Fibroblast of lung (primary cell): ENCODE measurements around the gene RAET1G. TPM values are rescaled to one million over a fixed set of nuclear protein-coding genes. Genes with fewer than 3 reads are reported as not detected.
"Not testable (repeated sequence)": the region's sequence is repeated elsewhere in the genome, so short reads cannot be mapped to it uniquely, and the experiment has no call there.

Source experiments
- DNase-seq, 2 donors: peaks; one replicate each; pipeline versions ENCODE4 v3.0.0 to v3.0.0-alpha.2; 2010; ENCODE audit warnings: low read depth in 2 of 2
- H2AFZ ChIP-seq: 2 replicates; pipeline ENCODE4 v1.5.1; 2012; ENCODE audit warnings: low read length, control low read depth, inconsistent platforms
- H3K27ac ChIP-seq: 2 replicates; pipeline ENCODE4 v1.5.1; 2011; ENCODE audit warnings: low read length, control low read depth; ENCODE audit not compliant: insufficient read depth
- H3K27me3 ChIP-seq: 2 replicates; pipeline ENCODE4 v1.5.1; 2011; ENCODE audit warnings: mild to moderate bottlenecking, low read length; ENCODE audit not compliant: control insufficient read depth, insufficient read depth
- H3K36me3 ChIP-seq: 2 replicates; pipeline ENCODE4 v1.5.1; 2011; ENCODE audit warnings: low read length; ENCODE audit not compliant: control insufficient read depth, insufficient read depth
- H3K4me1 ChIP-seq: 2 replicates; pipeline ENCODE4 v1.5.1; 2011; ENCODE audit warnings: low read length; ENCODE audit not compliant: control insufficient read depth, insufficient read depth; ENCODE audit errors: extremely low read depth
- H3K4me2 ChIP-seq: 2 replicates; pipeline ENCODE4 v1.5.1; 2011; ENCODE audit warnings: low read length, control low read depth; ENCODE audit not compliant: insufficient read depth; ENCODE audit errors: extremely low read depth
- H3K4me3 ChIP-seq, 4 experiments: fragments of 200-600 bp in 1 of 4; sonication (generic) in 1 of 4; replicated peaks in 1 of 4; 2 replicates each; pipeline ENCODE4 v1.5.1; 2011 to 2016; ENCODE audit warnings: low read length in 4 of 4, low read depth in 3 of 4, mild to moderate bottlenecking in 3 of 4, control low read depth in 2 of 4, inconsistent platforms in 1 of 4, mixed read lengths in 1 of 4; ENCODE audit not compliant: insufficient read depth in 1 of 4; ENCODE audit errors: control extremely low read depth in 1 of 4
- H3K79me2 ChIP-seq: 2 replicates; pipeline ENCODE4 v1.5.1; 2012; ENCODE audit warnings: mild to moderate bottlenecking, low read length, inconsistent platforms; ENCODE audit not compliant: control insufficient read depth, insufficient read depth
- H3K9ac ChIP-seq: 2 replicates; pipeline ENCODE4 v1.5.1; 2011; ENCODE audit warnings: mild to moderate bottlenecking, low read length, control low read depth; ENCODE audit not compliant: insufficient read depth
- H3K9me3 ChIP-seq: 2 replicates; pipeline ENCODE4 v1.5.1; 2012; ENCODE audit warnings: low read depth, low read length; ENCODE audit not compliant: control insufficient read depth, insufficient read depth
- H4K20me1 ChIP-seq: 2 replicates; pipeline ENCODE4 v1.5.1; 2011; ENCODE audit warnings: low read length; ENCODE audit not compliant: control insufficient read depth, insufficient read depth; ENCODE audit errors: extremely low read depth
- CTCF ChIP-seq, 2 donors: IDR thresholded peaks in 1 of 2; conservative IDR thresholded peaks in 1 of 2; 1 replicate in 1 of 2; 2 replicates in 1 of 2; pipeline ENCODE4 v1.5.1; 2011 to 2012; ENCODE audit warnings: low read length in 2 of 2, control low read depth in 1 of 2, inconsistent platforms in 1 of 2, low read depth in 1 of 2, mild to moderate bottlenecking in 1 of 2
- EZH2 ChIP-seq: IDR thresholded peaks from 2 replicates; pipeline ENCODE4 v1.5.1; 2012; ENCODE audit warnings: low read length, control low read depth, mild to moderate bottlenecking; ENCODE audit errors: missing control alignments
- polyA plus RNA-seq, 2 donors: library from polyadenylated mRNA; depleted of rRNA in 1 of 2; stranded (reverse) in 1 of 2; unstranded in 1 of 2; fragments of >200 nt; gene quantifications; 2 replicates each; pipeline ENCODE4 v1.2.1, GENCODE V29; 2011 to 2012; ENCODE audit warnings: missing spikeins in 1 of 2
- total RNA-seq: library from RNA; depleted of rRNA; stranded (reverse); fragments of >200 nt; gene quantifications from 2 replicates; pipeline ENCODE4 v1.2.1, GENCODE V29; 2014

Gene RAET1G
- total and polyA plus RNA-seq, 2 donors (not counting 1 experiment from before 2014, with no cell fraction given) = 3.3 to 8.8 TPM

GRCh38 chr6:149896491-149896890 lies 26.4 kb downstream of the RAET1G start:
- no peak overlapping the region for H2AFZ ChIP-seq
- TF ChIP-seq CTCF (conservative IDR thresholded peaks at IDR 0.05 in 1 of 2, IDR thresholded peaks at IDR 0.05 in 1 of 2; ENCODE audit: low read depth in 1 of 2, low read length in 2 of 2) = no peak
- no peak for TF ChIP-seq EZH2
- H3K27me3 ChIP-seq = no peaks in the 10 kb centered on the region
- no peak overlapping the region for H3K9ac ChIP-seq
- peak in 1 of 2 donors; percentile 44 for DNase-seq
- H3K36me3 ChIP-seq = no peaks in the 10 kb centered on the region
- H3K79me2 ChIP-seq = no peaks in the 10 kb centered on the region
- H4K20me1 ChIP-seq = no peaks in the 10 kb centered on the region
- H3K4me3 ChIP-seq = peak overlapping the region in 2 of 4 experiments; percentile 48 to 50
- H3K4me1 ChIP-seq = peaks cover 29% of the 10 kb centered on the region
- H3K9me3 ChIP-seq = no peaks in the 10 kb centered on the region
- H3K4me2 ChIP-seq = peak overlapping the region; percentile 84
- peak overlapping the region; percentile 62 for H3K27ac ChIP-seq

- Histone ChIP-seq H3K27me3 (no peaks in the 10 kb centered on the region), H3K9me3 (no peaks in the 10 kb centered on the region), H3K4me3 (no peak overlapping the region), H4K20me1 (no peaks in the 10 kb centered on the region), H2AFZ (no peak overlapping the region), H3K36me3 (no peaks in the 10 kb centered on the region), H3K4me2 (no peak overlapping the region), H3K9ac (no peak overlapping the region), H3K79me2 (no peaks in the 10 kb centered on the region), H3K27ac (peak overlapping the region; percentile 62), H3K4me1 (peaks cover 29% of the 10 kb centered on the region)
- TF ChIP-seq CTCF (conservative IDR thresholded peaks at IDR 0.05 in 1 of 2, IDR thresholded peaks at IDR 0.05 in 1 of 2; ENCODE audit: low read depth in 1 of 2, low read length in 2 of 2) = no peak
- no peak for TF ChIP-seq EZH2
- peak; percentile 43 to 75 for DNase-seq
Measured at GRCh38 chr6:149895833-149896271, 27.1 kb downstream of the RAET1G start.

GRCh38 chr6:149895048-149895590 lies 27.8 kb downstream of the RAET1G start:
- H3K4me3 ChIP-seq = no peak overlapping the region
- H3K4me2 ChIP-seq = peak overlapping the region; percentile 3
- peaks cover 29% of the 10 kb centered on the region for H3K4me1 ChIP-seq
- peak; percentile 57 to 95 for DNase-seq
- peak overlapping the region; percentile 63 for H2AFZ ChIP-seq
- no peaks in the 10 kb centered on the region for H3K79me2 ChIP-seq
- peak overlapping the region; percentile 62 for H3K27ac ChIP-seq
- no peaks in the 10 kb centered on the region for H3K27me3 ChIP-seq
- H3K36me3 ChIP-seq = no peaks in the 10 kb centered on the region
- no peaks in the 10 kb centered on the region for H3K9me3 ChIP-seq
- no peaks in the 10 kb centered on the region for H4K20me1 ChIP-seq
- TF ChIP-seq CTCF (conservative IDR thresholded peaks at IDR 0.05 in 1 of 2, IDR thresholded peaks at IDR 0.05 in 1 of 2; ENCODE audit: low read depth in 1 of 2, low read length in 2 of 2) = no peak
- H3K9ac ChIP-seq = no peak overlapping the region

- not testable (repeated sequence) for H3K9ac ChIP-seq, H3K36me3 ChIP-seq, DNase-seq, H3K27me3 ChIP-seq, H4K20me1 ChIP-seq, H3K4me3 ChIP-seq, H2AFZ ChIP-seq, H3K4me2 ChIP-seq, H3K79me2 ChIP-seq, H3K9me3 ChIP-seq, H3K27ac ChIP-seq
- peaks cover 35% of the 10 kb centered on the region for H3K4me1 ChIP-seq
Measured at GRCh38 chr6:149891864-149892263, 31.1 kb downstream of the RAET1G start.
